ENCODE results near the gene SLC34A3.

SLC34A3 gene

GRCh38 chr9:137264067-137264466 lies 33.4 kb downstream of the SLC34A3 start:
- peaks cover 0 to 8% of the 10 kb centered on the region in 2 donors for H3K4me1 Mint-ChIP-seq (ENCODE audit: low read depth in 2 of 2)
- H3K36me3 Mint-ChIP-seq (ENCODE audit: insufficient read depth) = peaks cover 51% of the 10 kb centered on the region
- peak overlapping the region in 1 of 2 donors; percentile 60 for H3K27ac Mint-ChIP-seq
- H3K9me3 Mint-ChIP-seq = no peaks in the 10 kb centered on the region
- H3K4me3 Mint-ChIP-seq = no peak overlapping the region
- no peak for DNase-seq
- H3K27me3 Mint-ChIP-seq = no peaks in the 10 kb centered on the region
- no peak for ATAC-seq (replicated peaks)

DNA sequence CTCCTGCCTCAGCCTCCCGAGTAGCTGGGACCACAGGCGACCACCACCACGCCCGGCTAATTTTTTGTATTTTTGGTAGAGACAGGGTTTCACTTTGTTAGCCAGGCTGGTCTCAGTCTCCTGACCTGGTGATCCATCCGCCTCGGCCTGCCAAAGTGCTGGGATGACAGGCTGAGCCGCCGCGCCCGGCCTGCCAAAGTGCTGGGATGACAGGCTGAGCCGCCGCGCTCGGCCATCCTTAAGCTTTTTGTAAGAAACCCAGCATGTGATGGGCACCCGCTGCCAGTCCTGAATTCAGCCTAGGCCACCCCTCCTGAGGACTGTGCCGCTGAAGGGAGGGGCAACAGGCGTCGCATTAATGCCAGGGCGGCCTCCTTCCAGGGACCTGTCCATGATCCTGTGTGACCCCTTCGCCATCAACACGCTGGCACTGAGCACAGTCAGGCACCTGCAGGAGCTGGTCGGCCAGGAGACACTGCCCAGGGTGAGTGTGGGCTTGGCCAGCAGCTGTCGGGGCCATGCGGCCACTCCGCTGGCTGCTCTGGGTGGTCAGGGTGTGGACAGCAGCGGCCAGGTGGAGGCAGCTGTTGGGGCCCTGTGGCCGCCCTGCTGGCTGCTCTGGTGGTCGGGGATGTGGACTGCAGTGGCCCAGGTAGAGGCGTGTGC lies 34.9 kb downstream of the SLC34A3 start:
- DNase-seq (no peak), ATAC-seq (replicated peaks) (no peak)
- Mint-ChIP-seq H3K27ac (no peak overlapping the region), H3K4me3 (no peak overlapping the region), H3K9me3 (no peaks in the 10 kb centered on the region), H3K36me3 (ENCODE audit: insufficient read depth) (peaks cover 44% of the 10 kb centered on the region), H3K27me3 (no peaks in the 10 kb centered on the region), H3K4me1 (ENCODE audit: low read depth in 2 of 2) (peaks cover 6 to 8% of the 10 kb centered on the region in 2 donors)

- ATAC-seq (replicated peaks) (no peak), DNase-seq (no peak)
- no peaks in the 10 kb centered on the region for H3K9me3 Mint-ChIP-seq
- H3K4me1 Mint-ChIP-seq (ENCODE audit: low read depth in 2 of 2) = peaks cover 7 to 8% of the 10 kb centered on the region in 2 donors
- H3K27me3 Mint-ChIP-seq = no peaks in the 10 kb centered on the region
- H3K4me3 Mint-ChIP-seq = no peak overlapping the region
- no peak overlapping the region for H3K27ac Mint-ChIP-seq
- H3K36me3 Mint-ChIP-seq (ENCODE audit: insufficient read depth) = peaks cover 42% of the 10 kb centered on the region
These were observed 35.4 kb downstream of the SLC34A3 start for GRCh38 chr9:137266162-137266527.

DNA sequence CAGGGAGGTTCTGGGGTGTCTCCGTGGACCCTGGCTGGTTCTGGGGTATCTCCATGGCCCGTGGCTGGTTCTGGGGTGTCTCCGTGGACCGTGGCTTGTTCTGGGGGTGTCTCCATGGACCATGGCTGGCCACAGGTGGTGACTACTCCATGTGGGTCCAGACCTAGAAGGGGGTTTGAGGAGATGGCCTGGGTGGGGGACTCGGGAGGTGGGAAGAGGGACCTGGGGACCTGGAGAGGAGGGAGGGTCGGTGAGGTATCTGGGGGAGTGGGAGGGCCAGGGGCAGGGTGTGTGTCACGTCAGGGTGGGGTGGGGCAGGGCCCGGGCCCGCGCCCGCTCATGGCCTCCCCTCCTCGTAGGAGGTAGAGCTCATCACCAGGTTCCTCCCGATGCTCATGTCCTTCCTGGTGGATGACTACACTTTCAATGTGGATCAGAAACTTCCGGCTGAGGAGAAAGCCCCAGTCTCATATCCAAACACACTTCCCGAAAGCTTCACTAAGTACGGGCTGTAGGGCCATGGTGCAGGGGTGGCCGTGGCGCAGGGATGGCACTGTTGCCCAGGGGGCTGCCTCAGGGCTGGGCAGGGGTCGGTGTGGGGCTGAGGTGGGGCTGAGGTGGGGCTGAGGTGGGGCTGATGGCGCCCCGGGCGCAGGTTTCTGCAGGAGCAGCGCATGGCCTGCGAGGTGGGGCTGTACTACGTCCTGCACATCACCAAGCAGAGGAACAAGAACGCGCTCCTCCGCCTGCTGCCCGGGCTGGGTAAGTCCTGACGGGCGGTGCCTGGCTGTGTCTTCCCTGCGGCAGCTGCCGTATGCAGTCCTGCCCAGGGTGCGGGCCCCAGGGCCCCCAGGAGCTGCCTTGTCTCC lies 36.1 kb downstream of the SLC34A3 start:
- Mint-ChIP-seq H3K27ac (no peak overlapping the region), H3K4me3 (no peak overlapping the region)
- ATAC-seq (replicated peaks) = no peak

DNA sequence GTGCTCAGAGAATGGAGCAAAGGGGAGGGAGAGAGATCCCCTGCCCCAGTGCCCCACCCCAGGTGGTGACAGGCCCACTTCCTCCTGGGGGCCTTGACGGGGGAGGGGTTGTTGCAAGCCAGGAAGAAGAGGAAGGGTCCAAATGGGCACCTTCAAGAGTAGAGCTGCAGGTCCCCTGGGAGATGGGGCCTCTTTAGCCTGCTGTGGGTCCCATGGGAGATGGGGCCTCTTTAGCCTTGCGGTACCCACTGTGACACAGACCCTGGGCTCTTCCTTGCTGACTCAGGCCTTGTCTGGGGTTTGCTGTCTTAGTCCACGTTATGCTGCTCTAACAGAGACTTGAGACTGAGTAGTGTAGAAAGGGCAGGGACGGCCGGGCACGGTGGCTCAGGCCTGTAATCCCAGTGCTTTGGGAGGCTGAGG lies 37.2 kb downstream of the SLC34A3 start:
- H3K4me1 Mint-ChIP-seq (ENCODE audit: low read depth in 2 of 2) = peaks cover 9 to 11% of the 10 kb centered on the region in 2 donors
- no peak for DNase-seq
- H3K4me3 Mint-ChIP-seq = no peak overlapping the region
- no peaks in the 10 kb centered on the region for H3K27me3 Mint-ChIP-seq
- H3K9me3 Mint-ChIP-seq = no peaks in the 10 kb centered on the region
- peaks cover 39% of the 10 kb centered on the region for H3K36me3 Mint-ChIP-seq (ENCODE audit: insufficient read depth)
- ATAC-seq (replicated peaks) = no peak
- H3K27ac Mint-ChIP-seq = no peak overlapping the region

More for the DNA sequence above, 36.1 kb downstream of the SLC34A3 start:
- Mint-ChIP-seq H3K36me3 (ENCODE audit: insufficient read depth) (peaks cover 39% of the 10 kb centered on the region), H3K4me1 (ENCODE audit: low read depth in 2 of 2) (peaks cover 10 to 11% of the 10 kb centered on the region in 2 donors), H3K9me3 (no peaks in the 10 kb centered on the region), H3K27me3 (no peaks in the 10 kb centered on the region)
- no peak for DNase-seq

GRCh38 chr9:137268538-137269201 lies 38.0 kb downstream of the SLC34A3 start:
- H3K36me3 Mint-ChIP-seq (ENCODE audit: insufficient read depth) = peaks cover 39% of the 10 kb centered on the region
- no peaks in the 10 kb centered on the region for H3K27me3 Mint-ChIP-seq
- ATAC-seq (replicated peaks) (no peak), DNase-seq (no peak)
- peaks cover 9 to 11% of the 10 kb centered on the region in 2 donors for H3K4me1 Mint-ChIP-seq (ENCODE audit: low read depth in 2 of 2)
- no peaks in the 10 kb centered on the region for H3K9me3 Mint-ChIP-seq
- no peak overlapping the region for H3K4me3 Mint-ChIP-seq
- H3K27ac Mint-ChIP-seq = no peak overlapping the region

GRCh38 chr9:137269231-137269772 lies 38.6 kb downstream of the SLC34A3 start:
- Mint-ChIP-seq H3K4me3 (no peak overlapping the region), H3K9me3 (no peaks in the 10 kb centered on the region), H3K27me3 (no peaks in the 10 kb centered on the region), H3K4me1 (ENCODE audit: low read depth in 2 of 2) (peaks cover 9 to 11% of the 10 kb centered on the region in 2 donors), H3K36me3 (ENCODE audit: insufficient read depth) (peaks cover 36% of the 10 kb centered on the region), H3K27ac (no peak overlapping the region)
- ATAC-seq (replicated peaks) (no peak), DNase-seq (no peak)

DNA sequence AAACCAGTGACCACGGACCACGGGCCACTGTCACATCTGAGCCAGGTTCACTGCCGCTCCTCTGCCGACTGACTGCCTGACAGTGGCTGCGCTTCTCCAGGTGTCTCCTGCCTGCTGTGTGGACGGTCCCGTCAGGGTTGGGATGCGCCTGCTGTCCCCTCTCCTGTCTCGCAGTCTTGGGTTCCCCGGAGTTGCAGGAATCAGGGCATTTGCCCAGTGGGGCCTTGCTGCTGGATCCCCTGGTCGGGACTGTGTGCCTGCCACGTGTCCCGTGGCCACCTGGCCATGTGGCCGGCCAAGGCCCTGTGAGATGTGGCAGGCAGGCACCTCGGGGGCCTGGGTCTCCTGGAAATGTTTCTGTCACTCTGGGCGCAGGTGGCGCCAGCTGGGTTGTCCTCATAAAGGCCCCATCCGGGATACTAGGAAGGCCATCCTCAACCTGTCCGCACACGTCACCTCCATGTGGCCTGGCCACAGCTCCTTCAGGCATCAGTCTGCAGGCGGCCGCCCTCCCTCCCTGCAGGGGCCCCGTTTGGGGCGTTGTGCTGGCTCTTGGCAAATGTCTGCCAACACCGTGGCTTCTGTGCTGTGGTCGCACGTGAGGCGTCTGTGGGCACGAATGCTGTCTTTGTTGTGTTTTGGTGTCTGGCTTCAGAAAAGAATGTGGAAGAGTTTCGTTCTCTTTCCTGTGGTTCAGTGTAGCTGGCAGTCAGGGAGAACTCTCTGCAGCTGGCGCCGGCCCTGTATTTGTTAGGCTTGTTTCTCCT lies 40.4 kb downstream of the SLC34A3 start:
- no peak for DNase-seq
- Mint-ChIP-seq H3K4me3 (peak overlapping the region in 1 of 2 donors; percentile 12), H3K27me3 (no peaks in the 10 kb centered on the region), H3K27ac (peak overlapping the region in 1 of 2 donors; percentile 44), H3K9me3 (no peaks in the 10 kb centered on the region), H3K4me1 (ENCODE audit: low read depth in 2 of 2) (peaks cover 16 to 18% of the 10 kb centered on the region in 2 donors), H3K36me3 (ENCODE audit: insufficient read depth) (peaks cover 25% of the 10 kb centered on the region)
- peak; percentile 72 for ATAC-seq (replicated peaks)

DNA sequence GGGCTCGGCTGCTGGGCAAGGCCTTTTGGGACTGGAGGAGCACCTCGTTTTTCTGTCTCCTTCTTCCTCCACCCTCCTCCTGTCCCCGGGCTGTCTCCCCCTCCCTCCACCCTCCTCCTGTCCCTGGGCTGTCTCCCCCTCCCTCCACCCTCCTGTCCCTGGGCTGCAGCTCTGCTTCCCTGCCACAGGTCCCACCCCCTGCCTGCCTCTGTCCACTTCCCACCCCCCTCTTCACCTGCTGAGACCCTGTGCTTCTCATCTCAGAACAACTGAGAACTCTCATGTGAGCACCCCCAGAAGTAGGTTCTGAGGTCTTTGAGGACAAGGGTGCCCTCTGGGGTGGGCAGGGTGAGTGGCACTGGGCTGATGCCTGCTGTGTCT lies 41.0 kb downstream of the SLC34A3 start:
- no peaks in the 10 kb centered on the region for H3K9me3 Mint-ChIP-seq
- ATAC-seq (replicated peaks) (no peak), DNase-seq (no peak)
- H3K4me3 Mint-ChIP-seq = peak overlapping the region in 1 of 2 donors; percentile 12
- no peaks in the 10 kb centered on the region for H3K27me3 Mint-ChIP-seq
- H3K36me3 Mint-ChIP-seq (ENCODE audit: insufficient read depth) = peaks cover 25% of the 10 kb centered on the region
- peaks cover 18 to 19% of the 10 kb centered on the region in 2 donors for H3K4me1 Mint-ChIP-seq (ENCODE audit: low read depth in 2 of 2)
- peak overlapping the region in 1 of 2 donors; percentile 44 for H3K27ac Mint-ChIP-seq

GRCh38 chr9:137272241-137273094 lies 41.8 kb downstream of the SLC34A3 start:
- Mint-ChIP-seq H3K9me3 (no peaks in the 10 kb centered on the region), H3K27ac (no peak overlapping the region), H3K27me3 (no peaks in the 10 kb centered on the region), H3K4me3 (no peak overlapping the region), H3K36me3 (ENCODE audit: insufficient read depth) (peaks cover 22% of the 10 kb centered on the region), H3K4me1 (ENCODE audit: low read depth in 2 of 2) (peaks cover 23% of the 10 kb centered on the region in 2 donors)
- DNase-seq (no peak), ATAC-seq (replicated peaks) (no peak)

DNA sequence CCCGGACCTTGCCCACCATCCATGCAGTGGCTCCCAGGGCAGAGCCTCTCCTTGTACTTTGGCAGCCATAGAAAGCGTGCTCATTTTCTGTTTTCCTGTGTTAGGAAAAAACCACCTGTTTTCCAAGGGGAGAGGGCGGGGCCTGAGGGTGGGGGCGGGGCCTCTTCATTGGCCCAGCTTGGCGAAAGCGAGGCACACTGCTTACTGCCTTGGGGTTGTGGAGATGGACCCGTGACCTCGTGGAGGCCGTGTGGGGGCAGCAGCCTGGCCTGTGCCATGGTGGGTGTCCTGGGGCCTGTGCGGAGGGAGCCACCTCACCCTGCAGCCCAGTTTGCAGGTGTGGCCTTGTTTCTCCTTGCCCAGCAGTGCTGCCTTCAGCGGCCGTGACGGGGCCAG lies 42.4 kb downstream of the SLC34A3 start:
- ATAC-seq (replicated peaks) (no peak), DNase-seq (no peak)
- Mint-ChIP-seq H3K4me1 (ENCODE audit: low read depth in 2 of 2) (peaks cover 23 to 26% of the 10 kb centered on the region in 2 donors), H3K27me3 (no peaks in the 10 kb centered on the region), H3K9me3 (no peaks in the 10 kb centered on the region), H3K36me3 (ENCODE audit: insufficient read depth) (peaks cover 16% of the 10 kb centered on the region), H3K27ac (no peak overlapping the region), H3K4me3 (no peak overlapping the region)

- no peak for ATAC-seq (replicated peaks)
- no peak overlapping the region for H3K4me3 Mint-ChIP-seq
- H3K4me1 Mint-ChIP-seq (ENCODE audit: low read depth in 2 of 2) = peaks cover 19 to 26% of the 10 kb centered on the region in 2 donors
- no peaks in the 10 kb centered on the region for H3K27me3 Mint-ChIP-seq
- no peaks in the 10 kb centered on the region for H3K9me3 Mint-ChIP-seq
- H3K36me3 Mint-ChIP-seq (ENCODE audit: insufficient read depth) = peaks cover 14% of the 10 kb centered on the region
- peak overlapping the region in 1 of 2 donors; percentile 38 for H3K27ac Mint-ChIP-seq
- no peak for DNase-seq
These were observed 43.1 kb downstream of the SLC34A3 start for GRCh38 chr9:137273611-137274320.
